Measurements from ENCODE around the gene MBTD1.

- no peak for TF ChIP-seq CTCF (IDR thresholded peaks at IDR 0.05)
- TF ChIP-seq POLR2A (IDR thresholded peaks at IDR 0.05), result no peak
These were observed 59.6 kb downstream of the MBTD1 start for GRCh38 chr17:51200295-51200694.

Data from body of pancreas (tissue), 4 donors.